ENCODE data around the gene MAP3K5.

MAP3K5 gene

DNA sequence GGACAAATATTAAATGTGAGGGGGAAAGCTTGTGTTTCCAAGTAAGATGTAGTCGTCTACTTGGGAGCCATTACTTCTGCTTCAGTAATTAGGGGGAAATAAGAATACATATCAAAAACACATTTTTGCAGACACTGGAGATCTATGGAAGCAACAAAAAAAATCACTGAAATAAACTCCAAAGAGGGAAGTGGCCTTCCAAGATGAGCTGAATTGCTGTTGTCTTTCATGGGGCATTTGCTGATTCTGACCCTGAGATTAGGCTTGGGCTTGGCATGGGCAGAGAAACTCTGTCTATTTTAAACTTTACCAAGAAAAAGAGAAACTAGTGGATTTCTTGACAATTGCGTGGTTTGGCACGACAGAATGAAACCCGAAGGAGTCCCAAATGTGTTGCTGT is 120.1 kb downstream of the MAP3K5 start:
- DNase-seq: no peak

- DNase-seq: no peak
Observed at GRCh38 chr6:136669299-136669699, 123.0 kb downstream of the MAP3K5 start.

- DNase-seq: no peak
Observed at GRCh38 chr6:136668571-136668970, 123.7 kb downstream of the MAP3K5 start.

DNA sequence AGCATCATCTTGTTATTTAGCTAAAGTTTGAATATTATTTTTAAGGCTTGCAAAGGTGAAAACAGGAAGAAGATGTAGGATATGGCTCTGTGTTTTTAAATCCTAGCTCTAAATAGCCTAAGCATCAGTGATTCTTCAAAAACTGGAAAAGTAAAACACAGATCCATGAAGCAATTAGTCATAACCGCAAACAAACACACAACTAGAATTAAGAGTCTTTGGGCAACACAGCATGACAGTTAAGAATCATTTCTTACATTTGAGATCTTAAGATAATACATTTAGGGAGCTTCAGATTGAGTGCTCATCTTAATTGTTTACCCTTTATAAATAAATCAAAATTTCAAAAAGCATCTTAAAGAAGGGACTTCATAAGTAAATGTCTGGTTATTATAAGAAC is 126.2 kb downstream of the MAP3K5 start:
- DNase-seq: no peak

- no peak for DNase-seq
Observed at GRCh38 chr6:136662347-136663237, 129.7 kb downstream of the MAP3K5 start.

GRCh38 chr6:136660727-136661126 is 131.6 kb downstream of the MAP3K5 start:
- DNase-seq: no peak

- DNase-seq: no peak
Observed at GRCh38 chr6:136659991-136660499, 132.2 kb downstream of the MAP3K5 start.

GRCh38 chr6:136658711-136659110 is 133.6 kb downstream of the MAP3K5 start:
- no peak for DNase-seq

DNA sequence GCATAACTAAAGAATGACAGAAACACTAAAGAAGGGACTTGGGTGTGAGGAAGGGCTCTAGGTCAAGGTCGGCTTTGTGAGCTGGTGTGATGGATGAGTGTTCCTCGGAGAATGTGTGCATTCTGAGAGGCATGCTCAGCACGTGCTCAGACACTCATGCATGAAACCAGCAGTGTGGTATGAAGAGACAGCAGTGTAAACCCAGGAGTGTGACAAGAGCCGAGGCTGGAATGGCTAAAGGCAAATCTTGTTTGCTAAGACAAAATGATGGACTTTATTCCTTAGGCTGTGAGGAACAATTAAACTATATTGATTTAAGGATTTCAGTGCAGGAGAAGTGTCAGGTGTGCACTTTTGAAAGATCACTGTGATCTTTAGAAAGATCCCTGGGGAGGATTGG is 134.6 kb downstream of the MAP3K5 start:
- no peak for DNase-seq

GRCh38 chr6:136656121-136656520 is 136.2 kb downstream of the MAP3K5 start:
- no peak for DNase-seq

DNA sequence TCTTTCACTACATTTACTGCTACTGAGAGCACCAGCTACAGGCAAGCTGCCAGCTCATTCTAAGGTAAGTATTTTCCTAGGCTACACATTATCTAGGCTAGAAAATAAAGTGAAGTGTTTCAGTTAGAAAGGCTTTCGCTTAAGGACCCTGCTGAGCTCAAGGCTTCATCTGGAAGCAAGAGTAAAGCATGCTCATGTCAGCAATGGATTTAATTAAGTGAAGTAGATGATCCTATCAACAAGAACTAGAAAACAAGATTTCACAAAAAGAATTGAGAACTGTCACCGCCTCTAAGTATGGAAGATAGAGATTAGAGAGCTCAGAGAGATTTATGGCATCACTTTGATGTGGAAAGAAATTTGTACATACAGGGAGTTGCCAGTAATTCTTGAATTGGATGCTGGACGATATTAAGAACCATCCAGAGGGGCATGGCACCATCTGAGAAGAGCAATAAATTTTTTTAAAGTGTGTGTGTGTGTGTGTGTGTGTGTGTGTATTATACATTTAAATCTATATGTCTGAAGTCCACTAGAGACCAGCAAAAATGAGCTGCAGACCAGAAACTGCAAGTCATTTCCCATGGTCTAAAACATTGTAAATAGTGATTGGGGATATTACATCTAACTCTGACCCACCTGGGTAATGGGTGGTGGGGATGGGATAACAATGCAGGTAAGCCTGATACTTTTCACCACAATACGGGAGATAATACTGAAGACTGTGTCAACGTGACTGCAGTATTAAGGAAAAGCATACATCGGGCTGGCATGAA is 136.8 kb downstream of the MAP3K5 start:
- DNase-seq: no peak

- no peak for DNase-seq
Observed at GRCh38 chr6:136654086-136654485, 138.2 kb downstream of the MAP3K5 start.

DNA sequence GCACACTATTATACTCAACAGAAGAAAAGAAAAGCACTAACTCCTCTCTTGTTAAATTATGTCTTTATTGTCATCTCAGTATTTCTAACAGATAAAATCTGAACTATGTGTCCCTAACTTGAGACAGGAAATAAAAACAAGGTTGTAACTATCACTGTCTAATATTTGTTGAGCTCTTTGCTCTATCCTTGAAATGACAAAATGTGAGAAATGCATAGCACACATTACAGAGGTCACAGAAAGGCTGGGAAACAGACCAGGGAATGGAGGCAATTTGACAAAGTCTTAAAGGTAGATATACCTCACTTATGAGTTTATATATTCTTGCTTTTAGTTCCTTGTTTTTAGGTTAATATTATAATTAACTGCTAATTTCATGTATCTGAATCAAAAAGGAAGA is 139.6 kb downstream of the MAP3K5 start:
- no peak for DNase-seq

GRCh38 chr6:136651982-136652381 is 140.3 kb downstream of the MAP3K5 start:
- DNase-seq: no peak

GRCh38 chr6:136647363-136647852 is 144.9 kb downstream of the MAP3K5 start:
- DNase-seq: peak; percentile 69

DNA sequence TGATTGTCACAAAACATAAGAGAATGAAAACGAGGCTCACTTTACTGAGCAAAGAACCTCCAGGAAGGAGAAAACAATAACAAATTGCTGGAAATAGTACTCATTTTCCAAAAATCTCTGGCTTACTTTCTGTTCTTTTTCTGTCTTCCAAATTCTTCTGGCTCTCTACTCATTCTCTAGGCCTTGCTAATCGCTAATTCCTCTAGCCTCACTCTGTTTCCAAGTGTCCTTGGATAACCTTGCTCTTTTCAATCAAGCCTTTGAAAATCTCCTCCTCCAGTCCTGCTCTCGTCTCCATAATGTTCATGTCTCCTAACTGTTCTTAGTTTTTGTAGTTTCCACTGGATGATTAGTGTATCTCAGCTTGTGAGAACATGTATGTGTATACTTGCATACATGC is 145.9 kb downstream of the MAP3K5 start:
- DNase-seq: no peak

- DNase-seq: no peak
Observed at GRCh38 chr6:136644597-136644952, 147.7 kb downstream of the MAP3K5 start.

- DNase-seq: peak; percentile 61
Observed at GRCh38 chr6:136643850-136644596, 148.3 kb downstream of the MAP3K5 start.

DNA sequence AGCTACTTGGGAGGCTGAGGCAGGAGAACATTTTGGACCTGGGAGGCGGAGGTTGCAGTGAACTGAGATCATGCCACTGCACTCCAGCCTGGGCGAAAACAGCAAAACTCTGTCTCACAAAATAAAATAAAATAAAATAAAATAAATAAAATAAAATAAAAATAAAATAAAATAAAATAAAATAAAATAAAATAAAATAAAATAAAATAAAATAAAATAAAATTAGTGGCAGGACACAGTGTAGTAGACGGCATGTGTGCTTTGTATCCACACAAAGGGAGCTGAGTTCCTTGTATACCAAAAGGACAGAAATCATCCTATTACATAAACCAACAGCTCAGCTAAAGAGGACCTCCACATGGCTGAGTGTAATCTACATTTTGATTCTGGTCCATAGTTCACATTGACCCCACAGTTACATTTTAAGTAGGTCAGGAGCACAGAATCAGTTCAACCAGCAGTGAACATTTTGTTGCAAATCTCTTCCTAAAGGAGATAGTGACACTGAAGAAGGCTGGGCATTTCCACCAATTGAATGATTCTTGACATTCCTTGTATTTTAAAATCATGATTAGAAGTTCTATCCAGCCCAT is 150.3 kb downstream of the MAP3K5 start:
- no peak for DNase-seq

GRCh38 chr6:136641166-136641565 is 151.1 kb downstream of the MAP3K5 start:
- DNase-seq: no peak

GRCh38 chr6:136640132-136640915 is 152.0 kb downstream of the MAP3K5 start:
- DNase-seq: no peak

GRCh38 chr6:136639702-136640101 is 152.6 kb downstream of the MAP3K5 start:
- DNase-seq: no peak

Measured in central memory CD4-positive, alpha-beta T cell (primary cell).